ENCODE measurements around the gene PKIG. TPM values are rescaled to one million over a fixed set of nuclear protein-coding genes. Genes with fewer than 3 reads are reported as not detected.

Gene PKIG
- total and polyA plus RNA-seq, 2 donors (not counting 3 experiments of a cell fraction or from before 2014, with no cell fraction given) = 135 to 167 TPM

DNA sequence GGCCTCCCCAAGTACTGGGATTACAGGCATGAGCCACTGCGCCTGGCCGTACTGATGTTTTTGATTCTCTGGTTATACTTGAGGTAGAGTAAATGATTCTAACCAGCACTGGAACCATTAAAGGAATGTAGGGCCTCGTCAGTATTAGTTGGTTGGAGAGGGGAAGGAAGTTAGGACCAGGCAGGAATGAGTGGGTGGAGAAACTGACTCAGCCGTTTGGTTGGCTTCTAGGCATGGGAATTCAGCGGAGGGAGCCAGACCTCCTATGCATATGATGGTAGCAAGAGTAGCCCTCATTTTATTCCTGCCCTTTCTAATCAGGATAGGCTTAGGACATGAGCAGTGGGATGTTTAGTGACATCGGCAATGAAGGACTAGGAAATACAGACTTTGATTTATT, 41.5 kb upstream of the PKIG start:
- peaks cover 12% of the 10 kb centered on the region for H3K4me1 ChIP-seq (ENCODE audit: control insufficient read depth, extremely low read depth, insufficient read depth, low read length)
- DNase-seq (ENCODE audit: low read depth, low spot score) (peak; percentile 83), FAIRE-seq (peak; percentile 94)
- H4K20me1 ChIP-seq (replicated peaks; ENCODE audit: control insufficient read depth, extremely low read depth, insufficient read depth, low read length) = no peaks in the 10 kb centered on the region
- ChIA-PET CTCF (interaction anchor here (1.5 kb wide), 1 partner anchor 12 kb away, joined by 5 read pairs; no protein-coding TSS in a partner anchor), POLR2A (no interaction called here)
- TSS peak; percentile 18 for BruUV-seq (replicated peaks)
- H3K4me3 ChIP-seq (replicated peaks in 1 of 3; ENCODE audit: insufficient read depth in 1 of 3, low read depth in 1 of 3, low read length in 3 of 3) = no peak overlapping the region
- H3K36me3 ChIP-seq (ENCODE audit: control insufficient read depth in 2 of 2, extremely low read depth in 1 of 2, insufficient read depth in 2 of 2, low read length in 2 of 2) = no peaks in the 10 kb centered on the region
- intact Hi-C loops (cut with micrococcal nuclease) (no loop called here), dilution Hi-C loops (cut with MboI; ENCODE audit: extremely low pct_ligation_motif_present, low sequenced_read_pairs) (no loop called here)
- peak overlapping the region; percentile 31 for H3K4me2 ChIP-seq (ENCODE audit: insufficient read depth, low read length)
- H3K9me3 ChIP-seq (replicated peaks; ENCODE audit: control insufficient read depth, insufficient read depth, low read length) = no peaks in the 10 kb centered on the region
- TF ChIP-seq FOS (IDR thresholded peaks at IDR 0.05; ENCODE audit: borderline replicate concordance, insufficient read depth, low read length) (peak; percentile 68), JUN (IDR thresholded peaks at IDR 0.05; ENCODE audit: borderline replicate concordance, insufficient read depth, insufficient read length, low read depth) (peak; percentile 55), GATA2 (IDR thresholded peaks at IDR 0.05; ENCODE audit: insufficient read depth, insufficient read length, low read depth, low read length) (no peak)
- H3K9ac ChIP-seq (replicated peaks; ENCODE audit: extremely low read depth, insufficient read depth, low read length) = no peak overlapping the region
- peak overlapping the region; percentile 49 for H3K27ac ChIP-seq (ENCODE audit: insufficient read depth, low read depth, low read length)
- H3K79me2 ChIP-seq (ENCODE audit: control insufficient read depth, insufficient read depth, low read length) = peaks cover 30% of the 10 kb centered on the region
- H2AFZ ChIP-seq (ENCODE audit: low read depth, low read length) = no peak overlapping the region
- H3K27me3 ChIP-seq (ENCODE audit: control insufficient read depth in 2 of 2, insufficient read depth in 2 of 2, low read length in 2 of 2) = no peaks in the 10 kb centered on the region
- no peaks in the 10 kb centered on the region for H3K9me1 ChIP-seq (replicated peaks; ENCODE audit: control insufficient read depth, extremely low read depth, insufficient read depth, low read length)

DNA sequence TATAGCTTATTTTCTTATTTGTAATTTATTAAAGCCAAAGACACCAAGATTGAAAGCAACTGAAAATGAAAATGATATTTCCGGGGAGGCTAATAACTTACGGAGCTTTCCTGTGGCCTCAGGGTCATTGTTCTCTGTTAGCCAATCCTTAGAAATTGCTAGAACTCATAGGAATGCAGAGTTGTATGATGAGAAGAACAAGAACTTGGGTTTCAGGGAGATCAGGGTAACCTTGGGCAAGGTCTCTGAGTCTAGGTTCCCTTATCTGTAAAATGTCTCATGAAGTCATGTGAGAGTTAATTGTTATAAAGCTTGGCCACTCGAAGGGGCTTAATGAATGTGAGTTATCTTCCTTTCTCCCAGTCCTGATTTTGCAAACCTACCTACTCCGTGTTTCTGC, 40.4 kb upstream of the PKIG start:
- no peaks in the 10 kb centered on the region for H3K27me3 ChIP-seq (ENCODE audit: control insufficient read depth in 2 of 2, insufficient read depth in 2 of 2, low read length in 2 of 2)
- no peak overlapping the region for H3K4me3 ChIP-seq (replicated peaks in 1 of 3; ENCODE audit: insufficient read depth in 1 of 3, low read depth in 1 of 3, low read length in 3 of 3)
- H3K79me2 ChIP-seq (ENCODE audit: control insufficient read depth, insufficient read depth, low read length) = peaks cover 31% of the 10 kb centered on the region
- no TSS peak for BruUV-seq (replicated peaks)
- no peaks in the 10 kb centered on the region for H3K36me3 ChIP-seq (ENCODE audit: control insufficient read depth in 2 of 2, extremely low read depth in 1 of 2, insufficient read depth in 2 of 2, low read length in 2 of 2)
- FAIRE-seq (no peak), DNase-seq (ENCODE audit: low read depth, low spot score) (no peak)
- H3K4me1 ChIP-seq (ENCODE audit: control insufficient read depth, extremely low read depth, insufficient read depth, low read length) = peaks cover 12% of the 10 kb centered on the region
- no peak for TF ChIP-seq CTCF (IDR thresholded peaks at IDR 0.05; ENCODE audit: extremely low read depth in 1 of 2, insufficient read depth in 1 of 2, low read depth in 1 of 2, low read length in 2 of 2)
- no peak for TF ChIP-seq MAX (IDR thresholded peaks at IDR 0.05; ENCODE audit: insufficient read depth, insufficient read length)
- TF ChIP-seq EZH2 (IDR thresholded peaks at IDR 0.05; ENCODE audit: borderline replicate concordance, low read depth, low read length, severe bottlenecking) = no peak
- no peak for TF ChIP-seq GATA2 (IDR thresholded peaks at IDR 0.05; ENCODE audit: insufficient read depth, insufficient read length, low read depth, low read length)
- TF ChIP-seq POLR2AphosphoS5 (IDR thresholded peaks at IDR 0.05; ENCODE audit: insufficient read depth, low read depth, low read length) = no peak
- no peak for TF ChIP-seq JUN (IDR thresholded peaks at IDR 0.05; ENCODE audit: borderline replicate concordance, insufficient read depth, insufficient read length, low read depth)
- no peak for TF ChIP-seq FOS (IDR thresholded peaks at IDR 0.05; ENCODE audit: borderline replicate concordance, insufficient read depth, low read length)
- TF ChIP-seq MYC (IDR thresholded peaks at IDR 0.05; ENCODE audit: low read depth, low read length) = no peak
- no peak for TF ChIP-seq POLR2A (IDR thresholded peaks at IDR 0.05; ENCODE audit: low read depth, low read length)
- H3K4me2 ChIP-seq (ENCODE audit: insufficient read depth, low read length) = no peak overlapping the region
- dilution Hi-C loops (cut with MboI; ENCODE audit: extremely low pct_ligation_motif_present, low sequenced_read_pairs) = no loop called here
- intact Hi-C loops (cut with micrococcal nuclease) = no loop called here
- no peak overlapping the region for H3K27ac ChIP-seq (ENCODE audit: insufficient read depth, low read depth, low read length)
- no peaks in the 10 kb centered on the region for H3K9me3 ChIP-seq (replicated peaks; ENCODE audit: control insufficient read depth, insufficient read depth, low read length)
- no peaks in the 10 kb centered on the region for H4K20me1 ChIP-seq (replicated peaks; ENCODE audit: control insufficient read depth, extremely low read depth, insufficient read depth, low read length)
- H3K9ac ChIP-seq (replicated peaks; ENCODE audit: extremely low read depth, insufficient read depth, low read length) = no peak overlapping the region
- H2AFZ ChIP-seq (ENCODE audit: low read depth, low read length) = no peak overlapping the region
- ChIA-PET POLR2A (interaction anchor here (0.7 kb wide), 1 partner anchor 330 kb away, joined by 3 read pairs; no protein-coding TSS in a partner anchor), CTCF (interaction anchor here (0.9 to 1.9 kb wide), 5 partner anchors 11 to 41 kb away, joined by 3 to 5 read pairs (median 3); partner anchors contain the start of gene PKIG)
- H3K9me1 ChIP-seq (replicated peaks; ENCODE audit: control insufficient read depth, extremely low read depth, insufficient read depth, low read length) = no peaks in the 10 kb centered on the region
